HG02798 (cell line): ENCODE measurements around the gene ARTN.

Experiments
- ATAC-seq: cut with Tn5 transposase; IDR thresholded peaks from one replicate; pipeline ENCODE4 v1.9.1; 2021; ENCODE audit warnings: mild to moderate bottlenecking; ENCODE audit not compliant: unreplicated experiment, poor library complexity

Gene ARTN

DNA sequence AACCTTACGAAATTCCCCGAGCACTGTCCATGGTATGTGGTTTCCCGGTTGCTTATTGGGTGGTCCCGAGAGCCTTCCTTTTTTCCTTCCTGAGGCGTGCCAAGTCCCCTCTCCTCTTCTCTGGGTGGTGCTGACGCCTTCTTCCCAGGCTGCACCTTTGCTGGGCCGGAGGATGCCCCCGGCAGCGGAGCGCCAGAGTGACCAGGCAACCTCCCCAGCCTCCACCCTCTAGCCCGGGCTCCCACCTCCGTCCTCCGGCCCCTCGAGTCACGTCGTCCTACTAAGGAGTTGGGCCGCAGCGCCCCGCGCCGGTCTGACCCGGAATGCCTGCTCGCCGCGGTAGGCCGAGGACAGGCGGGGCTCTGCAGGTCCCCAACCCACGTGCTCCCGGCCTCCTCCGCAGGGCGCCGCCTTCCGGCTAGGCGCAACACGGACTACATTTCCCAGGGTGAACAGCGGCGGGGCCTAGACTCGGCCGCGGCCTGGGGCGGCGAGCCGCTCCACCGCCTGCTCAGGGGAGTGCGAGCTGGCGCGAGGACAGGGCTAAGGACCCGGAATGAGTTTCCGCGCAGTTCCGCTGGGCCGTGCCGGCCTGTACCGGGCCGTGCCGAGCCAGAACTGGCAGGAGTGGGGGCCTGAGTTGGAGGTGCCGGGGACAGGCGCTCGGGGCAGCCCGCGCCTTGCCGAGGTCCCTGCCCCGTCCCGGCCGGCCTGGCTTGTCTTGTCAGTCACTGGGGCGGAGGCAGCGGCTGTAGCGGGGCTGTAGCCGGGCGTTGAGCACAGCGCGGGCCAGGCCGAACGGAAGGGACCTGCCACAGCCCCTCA, 12.8 kb downstream of the ARTN start, which contains the start of gene IPO13:
TSS of gene IPO13 (plus strand) at position 715 of the 825 bp plus-strand sequence. CDS start 651 bp downstream, outside the sequence.
- peak; percentile 94 for ATAC-seq

GRCh38 chr1:43947061-43947873, 13.7 kb downstream of the ARTN start:
- ATAC-seq = no peak

- no peak for ATAC-seq
Observed at GRCh38 chr1:43947874-43948437, 14.4 kb downstream of the ARTN start.

DNA sequence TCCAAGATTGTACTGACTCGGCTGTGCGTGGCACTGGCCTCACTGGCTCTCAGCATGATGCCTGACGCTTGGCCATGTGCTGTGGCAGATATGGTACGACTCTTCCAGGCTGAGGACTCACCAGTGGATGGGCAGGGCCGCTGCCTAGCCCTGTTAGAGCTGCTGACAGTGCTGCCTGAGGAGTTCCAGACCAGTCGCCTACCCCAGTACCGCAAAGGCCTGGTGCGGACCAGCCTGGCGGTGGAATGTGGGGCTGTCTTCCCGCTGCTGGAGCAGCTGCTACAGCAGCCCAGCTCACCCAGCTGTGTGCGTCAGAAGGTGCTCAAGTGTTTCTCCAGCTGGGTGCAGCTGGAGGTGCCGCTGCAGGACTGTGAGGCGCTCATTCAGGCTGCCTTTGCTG, 16.1 kb downstream of the ARTN start:
- ATAC-seq = no peak

DNA sequence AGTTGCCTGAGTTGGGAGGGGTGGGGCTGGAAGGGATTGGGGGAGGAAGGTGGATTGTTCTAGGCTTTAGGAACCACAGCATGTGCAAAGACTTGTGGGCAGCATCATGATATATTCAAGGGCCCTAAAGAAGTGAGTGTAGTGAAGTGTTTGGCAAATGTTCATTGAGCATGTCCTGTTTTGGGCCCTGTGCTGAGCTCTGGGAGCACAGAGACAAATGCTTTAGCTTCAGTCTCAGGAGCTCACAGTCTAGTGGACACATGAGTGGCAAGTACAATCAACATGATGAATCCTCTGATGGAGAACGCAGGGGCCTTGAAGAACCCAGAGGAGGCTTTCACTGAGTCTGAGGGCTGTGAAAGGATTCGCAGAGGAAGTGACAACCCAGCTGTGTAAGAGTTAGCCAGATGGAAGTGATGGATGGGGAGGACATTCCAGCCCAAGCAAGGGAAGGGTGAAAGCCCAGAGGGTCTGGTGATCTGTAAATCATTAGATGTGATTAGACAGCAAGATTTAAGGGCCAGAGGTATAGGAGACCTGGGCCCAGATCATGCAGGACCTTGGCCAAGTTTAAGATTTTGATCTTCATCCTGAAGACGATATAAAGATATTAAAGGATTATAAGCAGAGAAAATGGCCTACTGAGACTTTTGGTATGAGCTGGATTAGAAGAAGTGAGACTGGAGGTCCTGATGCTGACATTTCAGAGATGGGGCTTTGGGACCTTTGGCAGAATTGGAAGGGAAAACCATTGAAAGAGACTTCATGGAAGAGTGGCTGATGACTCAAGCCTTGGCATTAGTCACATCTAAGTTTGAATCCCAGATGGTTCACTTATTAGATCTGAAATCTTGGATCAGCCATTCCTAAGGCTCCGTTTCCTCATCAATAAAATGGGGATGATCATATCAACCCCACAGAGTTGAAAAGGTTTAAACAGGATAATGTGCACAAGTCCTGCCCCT, 17.7 kb downstream of the ARTN start:
- no peak for ATAC-seq

GRCh38 chr1:43952731-43953346, 19.2 kb downstream of the ARTN start:
- ATAC-seq = no peak

DNA sequence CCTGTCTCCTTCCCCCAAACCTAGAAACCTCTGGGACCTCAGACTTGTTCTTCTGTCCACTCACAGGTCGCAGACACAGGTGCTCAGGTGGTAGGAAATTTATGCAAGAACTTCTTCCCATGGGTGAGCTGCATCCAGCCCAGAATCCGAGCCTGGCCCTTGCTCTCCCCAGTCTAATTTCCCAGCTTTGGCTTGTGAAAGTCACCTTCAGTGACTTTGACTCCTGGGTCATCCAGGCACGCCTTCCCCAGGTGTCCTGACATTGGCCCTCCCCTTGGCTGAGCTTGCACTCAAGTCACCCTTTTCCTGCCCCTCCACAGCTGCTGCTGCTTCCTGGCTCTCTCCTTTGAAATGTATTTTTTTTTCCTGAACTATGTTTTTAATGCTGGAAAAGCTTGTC, 19.8 kb downstream of the ARTN start:
- no peak for ATAC-seq

GRCh38 chr1:43954036-43954435, 20.4 kb downstream of the ARTN start:
- ATAC-seq = no peak

- ATAC-seq = no peak
Observed at GRCh38 chr1:43956234-43956633, 22.6 kb downstream of the ARTN start.

DNA sequence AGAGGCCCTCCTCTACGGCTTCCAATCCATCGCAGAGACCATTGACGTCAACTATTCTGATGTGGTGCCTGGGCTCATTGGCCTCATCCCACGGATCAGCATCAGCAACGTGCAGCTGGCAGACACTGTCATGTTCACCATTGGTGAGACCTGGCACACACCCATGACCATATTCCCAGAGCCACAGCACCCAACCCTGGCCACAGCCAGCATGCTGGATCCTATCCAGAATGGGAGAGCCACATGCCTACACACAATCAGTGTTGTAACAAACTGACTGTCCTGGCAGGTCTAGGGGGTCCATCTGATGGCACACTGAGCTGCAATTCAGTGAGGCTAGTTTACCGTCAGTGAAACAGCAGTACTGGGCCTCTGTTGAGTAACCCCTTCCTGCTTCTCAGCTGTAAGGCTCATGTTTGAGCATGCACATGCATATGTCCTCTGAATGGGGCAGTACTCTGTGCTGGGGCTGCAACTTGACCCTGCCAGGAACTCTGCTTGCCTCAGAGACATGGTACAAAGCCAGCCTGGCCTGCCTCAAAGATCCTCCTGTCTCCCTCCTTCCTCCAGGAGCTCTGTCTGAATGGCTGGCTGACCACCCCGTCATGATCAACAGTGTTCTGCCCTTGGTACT, 23.9 kb downstream of the ARTN start:
- no peak for ATAC-seq

DNA sequence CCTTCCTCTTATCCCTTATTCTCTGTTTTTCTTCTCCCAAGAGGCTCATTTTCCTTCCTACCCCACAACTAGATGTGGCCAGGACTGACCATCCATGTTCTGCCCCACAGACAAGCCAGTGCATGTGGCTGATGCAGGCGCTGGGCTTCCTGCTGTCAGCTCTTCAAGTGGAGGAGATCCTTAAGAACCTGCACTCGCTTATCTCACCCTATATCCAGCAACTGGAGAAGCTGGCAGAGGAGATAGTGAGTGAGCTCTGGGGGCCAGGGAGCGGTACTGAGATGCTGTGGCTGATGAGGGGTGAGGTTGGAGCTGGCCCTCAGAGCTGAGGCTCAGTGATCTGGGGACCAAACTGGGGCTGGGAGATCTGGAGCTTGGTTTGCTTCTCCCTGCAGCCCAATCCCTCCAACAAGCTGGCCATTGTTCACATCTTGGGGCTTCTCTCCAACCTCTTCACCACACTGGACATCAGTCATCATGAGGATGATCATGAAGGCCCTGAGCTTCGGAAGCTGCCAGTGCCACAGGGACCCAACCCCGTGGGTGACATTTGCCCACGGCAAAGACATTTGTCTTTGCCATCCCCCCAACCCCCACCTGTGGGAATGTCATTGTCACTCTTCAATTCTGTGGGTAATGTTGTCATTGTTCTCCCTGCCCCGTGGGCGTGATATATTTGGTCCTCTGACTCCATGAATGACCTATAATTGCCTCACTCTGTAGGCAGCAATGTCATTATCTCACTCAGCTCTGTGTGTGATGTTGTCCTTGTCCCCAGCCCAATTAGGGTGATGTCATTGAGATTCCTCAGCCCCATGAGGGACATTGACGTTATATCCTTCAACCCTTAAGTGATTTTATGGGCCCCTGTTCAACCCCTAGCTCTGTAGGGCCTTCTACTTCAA, 25.0 kb downstream of the ARTN start:
- no peak for ATAC-seq

GRCh38 chr1:43960798-43961197, 27.2 kb downstream of the ARTN start:
- ATAC-seq = no peak

DNA sequence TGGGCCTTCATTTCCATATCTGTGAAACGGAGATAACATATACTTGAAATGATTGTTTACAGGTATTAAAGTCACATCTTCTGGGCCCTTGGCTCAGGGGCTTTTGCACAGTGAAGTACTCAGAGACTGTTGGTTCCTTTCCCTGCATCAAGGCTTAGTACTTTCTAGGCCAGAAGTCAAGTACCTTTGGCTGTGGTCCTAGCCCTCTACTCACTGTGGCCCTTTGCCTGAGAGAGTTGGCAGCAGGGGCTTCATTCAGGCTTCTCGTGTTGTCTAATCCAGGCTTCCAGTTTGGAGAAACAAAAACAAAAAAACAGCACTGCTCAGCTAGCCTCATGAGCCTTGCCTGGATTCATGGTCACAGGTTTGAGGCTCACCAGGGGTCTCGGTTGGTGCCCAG, 28.1 kb downstream of the ARTN start:
- no peak for ATAC-seq

DNA sequence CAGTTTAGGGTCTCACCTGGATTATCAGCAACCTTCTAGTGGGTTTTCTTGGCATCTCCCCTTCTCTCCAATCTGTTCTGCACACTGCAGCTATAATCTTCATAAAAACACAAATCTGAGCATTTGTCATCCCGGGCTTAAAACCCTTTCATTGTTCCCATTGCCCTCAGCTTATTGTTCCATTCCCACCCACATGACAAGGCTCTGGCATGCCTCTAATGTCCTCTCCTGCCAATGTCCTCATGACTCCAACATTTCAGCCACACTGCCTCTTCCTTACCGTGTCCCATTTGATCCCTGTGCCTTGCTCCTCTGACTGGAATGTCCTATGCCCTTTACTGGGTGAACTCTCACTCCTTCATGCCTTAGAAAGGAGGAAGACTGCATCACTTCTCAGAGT, 28.7 kb downstream of the ARTN start:
- ATAC-seq = no peak

- ATAC-seq = no peak
Observed at GRCh38 chr1:43963006-43963405, 29.4 kb downstream of the ARTN start.

GRCh38 chr1:43963890-43964289, 30.3 kb downstream of the ARTN start:
- no peak for ATAC-seq

- ATAC-seq = no peak
Observed at GRCh38 chr1:43965316-43965715, 31.7 kb downstream of the ARTN start.

- ATAC-seq = no peak
Observed at GRCh38 chr1:43968348-43968948, 34.8 kb downstream of the ARTN start.
